H1 (cell line): ENCODE data around the gene LRP11. TPM values are rescaled to one million over a fixed set of nuclear protein-coding genes. Genes with fewer than 3 reads are reported as not detected.

Experiments used
- CTCF ChIA-PET: fragments of 300-600 bp; sonication (Branson Sonifier 250); formaldehyde crosslinking; loops from one replicate; lab custom pipeline; 2021; ENCODE audit not compliant: partially characterized antibody; lab: Charles Lee
- POLR2A ChIA-PET: fragments of 300-600 bp; sonication (Branson Sonifier 250); formaldehyde crosslinking; loops from one replicate; lab custom pipeline; 2021; ENCODE audit warnings: inconsistent platforms; ENCODE audit not compliant: partially characterized antibody; lab: Charles Lee
- DNase-seq, 2 experiments: peaks; one replicate each; pipeline versions ENCODE4 v3.0.0 to v3.0.0-alpha.2; 2010 to 2022; ENCODE audit warnings: low spot score in 2 of 2, low read depth in 1 of 2, mixed read lengths in 1 of 2
- FAIRE-seq: peaks from 2 replicates; lab custom pipeline; 2011; peaks lifted over from hg19 to GRCh38; lab: Jason Lieb, UNC
- H2AFZ ChIP-seq: 2 replicates; pipeline ENCODE4 v1.8.1; 2012; ENCODE audit warnings: low read length, inconsistent platforms
- H2AK5ac ChIP-seq: 2 replicates; pipeline ENCODE4 v1.6.1; 2013; ENCODE audit warnings: low read depth, low read length
- H2BK120ac ChIP-seq: replicated peaks from 2 replicates; pipeline ENCODE3; 2013; ENCODE audit warnings: low read depth, low read length, inconsistent platforms
- H2BK12ac ChIP-seq: 2 replicates; pipeline ENCODE4 v1.6.1; 2013; ENCODE audit warnings: low read depth, low read length
- H2BK15ac ChIP-seq: 2 replicates; pipeline ENCODE4 v1.6.1; 2013; ENCODE audit warnings: low read length
- H2BK20ac ChIP-seq: 2 replicates; pipeline ENCODE4 v1.6.1; 2013; ENCODE audit warnings: low read length
- H2BK5ac ChIP-seq: 2 replicates; pipeline ENCODE4 v1.6.1; 2013; ENCODE audit warnings: low read depth, low read length
- H3K14ac ChIP-seq: 2 replicates; pipeline ENCODE4 v1.6.1; 2013; ENCODE audit warnings: inconsistent platforms; ENCODE audit not compliant: insufficient read length
- H3K18ac ChIP-seq: 2 replicates; pipeline ENCODE4 v1.6.1; 2013; ENCODE audit warnings: low read length; ENCODE audit errors: extremely low read depth
- H3K23ac ChIP-seq: 2 replicates; pipeline ENCODE4 v1.6.1; 2013; ENCODE audit warnings: inconsistent platforms; ENCODE audit not compliant: insufficient read length
- H3K23me2 ChIP-seq: 2 replicates; pipeline ENCODE4 v1.6.1; 2013; ENCODE audit warnings: low read depth, low read length
- H3K27ac ChIP-seq: 2 replicates; pipeline ENCODE4 v1.6.1; 2011; ENCODE audit warnings: low read depth, low read length, inconsistent platforms
- H3K27me3 ChIP-seq, 4 experiments: replicated peaks in 1 of 4; 1 replicate in 1 of 4; 2 replicates in 3 of 4; pipeline versions ENCODE4 v1.6.1 to v1.8.1; 2011 to 2013; ENCODE audit warnings: low read length in 3 of 4, mild to moderate bottlenecking in 3 of 4, inconsistent platforms in 2 of 4, mixed read lengths in 2 of 4, moderate library complexity in 1 of 4; ENCODE audit not compliant: control insufficient read depth in 3 of 4, insufficient read depth in 3 of 4; ENCODE audit errors: extremely low read depth in 1 of 4
- H3K36me3 ChIP-seq, 4 experiments: 2 replicates each; pipeline versions ENCODE4 v1.6.1 to v1.8.1; 2011 to 2013; ENCODE audit warnings: mild to moderate bottlenecking in 4 of 4, low read length in 3 of 4, moderate library complexity in 2 of 4, control low read depth in 1 of 4, inconsistent platforms in 1 of 4; ENCODE audit not compliant: insufficient read depth in 4 of 4, control insufficient read depth in 2 of 4
- H3K4ac ChIP-seq: replicated peaks from 2 replicates; pipeline ENCODE3; 2013; ENCODE audit warnings: low read length, low read depth, mixed read lengths, inconsistent platforms; ENCODE audit not compliant: insufficient read length
- H3K4me1 ChIP-seq, 4 experiments: replicated peaks in 1 of 4; 1 replicate in 1 of 4; 2 replicates in 3 of 4; pipeline versions ENCODE4 v1.6.1 to v1.8.1; 2011 to 2013; ENCODE audit warnings: low read length in 3 of 4, inconsistent platforms in 2 of 4, mixed read lengths in 1 of 4; ENCODE audit not compliant: insufficient read depth in 4 of 4, control insufficient read depth in 3 of 4
- H3K4me2 ChIP-seq, 2 experiments: 2 replicates each; pipeline versions ENCODE4 v1.6.1 to v1.8.1; 2011 to 2013; ENCODE audit warnings: low read depth in 2 of 2, low read length in 2 of 2, control low read depth in 1 of 2, inconsistent platforms in 1 of 2, mild to moderate bottlenecking in 1 of 2; ENCODE audit not compliant: insufficient read depth in 1 of 2
- H3K4me3 ChIP-seq, 4 experiments: fragments of 200-600, 300-600 bp in 1 of 4; sonication (generic), shearing (Covaris generic), sonication (Bioruptor Twin) in 1 of 4; 2 replicates each; pipeline versions ENCODE4 v1.5.1 to v1.8.1; 2011 to 2016; ENCODE audit warnings: low read length in 4 of 4, low read depth in 3 of 4, control low read depth in 2 of 4, inconsistent platforms in 2 of 4, mild to moderate bottlenecking in 2 of 4, mixed read lengths in 1 of 4, moderate library complexity in 1 of 4; ENCODE audit not compliant: insufficient read depth in 2 of 4; ENCODE audit errors: extremely low read depth in 1 of 4
- H3K56ac ChIP-seq: replicated peaks from 2 replicates; pipeline ENCODE3; 2013; ENCODE audit warnings: low read depth, mild to moderate bottlenecking, mixed read lengths, low read length, inconsistent platforms; ENCODE audit not compliant: insufficient read length
- H3K79me1 ChIP-seq: 2 replicates; pipeline ENCODE4 v1.6.1; 2013; ENCODE audit warnings: low read depth, low read length, control low read depth
- H3K79me2 ChIP-seq, 2 experiments: 2 replicates each; pipeline versions ENCODE4 v1.6.1 to v1.8.1; 2012 to 2013; ENCODE audit warnings: low read length in 2 of 2, mild to moderate bottlenecking in 2 of 2, inconsistent platforms in 1 of 2; ENCODE audit not compliant: insufficient read depth in 2 of 2, control insufficient read depth in 1 of 2
- H3K9ac ChIP-seq, 4 experiments: replicated peaks in 1 of 4; 1 replicate in 1 of 4; 2 replicates in 3 of 4; pipeline versions ENCODE4 v1.6.1 to v1.8.1; 2011 to 2013; ENCODE audit warnings: low read depth in 3 of 4, low read length in 3 of 4, control low read depth in 2 of 4, mild to moderate bottlenecking in 2 of 4, moderate library complexity in 2 of 4, inconsistent platforms in 1 of 4; ENCODE audit errors: extremely low read depth in 1 of 4
- H3K9me3 ChIP-seq, 2 experiments: 2 replicates each; pipeline versions ENCODE4 v1.6.1 to v1.8.1; 2012 to 2013; ENCODE audit warnings: mild to moderate bottlenecking in 2 of 2, moderate library complexity in 2 of 2, control low read depth in 1 of 2, inconsistent platforms in 1 of 2, low read depth in 1 of 2, low read length in 1 of 2, mixed read lengths in 1 of 2; ENCODE audit not compliant: insufficient read depth in 2 of 2
- H4K20me1 ChIP-seq, 2 experiments: replicated peaks in 1 of 2; 2 replicates each; pipeline versions ENCODE3 to v1.8.1; 2011 to 2013; ENCODE audit warnings: inconsistent platforms in 2 of 2, low read length in 2 of 2, mild to moderate bottlenecking in 1 of 2; ENCODE audit not compliant: insufficient read depth in 2 of 2, control insufficient read depth in 1 of 2
- H4K5ac ChIP-seq: 2 replicates; pipeline ENCODE4 v1.6.1; 2013; ENCODE audit warnings: low read length, low read depth, mixed read lengths, inconsistent platforms; ENCODE audit not compliant: insufficient read length
- H4K8ac ChIP-seq: 2 replicates; pipeline ENCODE4 v1.8.0; 2013; ENCODE audit warnings: mild to moderate bottlenecking, moderate library complexity, low read length, inconsistent platforms; ENCODE audit not compliant: insufficient read depth; ENCODE audit errors: extremely low read depth
- H4K91ac ChIP-seq: replicated peaks from 2 replicates; pipeline ENCODE3; 2013; ENCODE audit warnings: low read length, mixed read lengths, inconsistent platforms; ENCODE audit not compliant: insufficient read length
- ASH2L ChIP-seq: fragments of 200-600, 300-600 bp; sonication (generic); IDR thresholded peaks from one replicate; pipeline ENCODE4 v1.7.1; 2017; ENCODE audit warnings: low read length
- BRCA1 ChIP-seq: IDR thresholded peaks from 2 replicates; pipeline ENCODE4 v1.6.1; 2012; ENCODE audit warnings: low read depth, low read length, improper control_type of control experiment
- CBX8 ChIP-seq: fragments of 300-800, 300-1000 bp; sonication (generic); IDR thresholded peaks from 2 replicates; pipeline ENCODE4 v1.7.1; 2016; ENCODE audit warnings: low read depth, low read length, borderline replicate concordance
- GTF2F1 ChIP-seq: IDR thresholded peaks from 2 replicates; pipeline ENCODE4 v1.6.1; 2012; ENCODE audit warnings: low read depth, low read length, improper control_type of control experiment, borderline replicate concordance
- JUND ChIP-seq: IDR thresholded peaks from 2 replicates; pipeline ENCODE4 v1.6.1; 2011; ENCODE audit warnings: mild to moderate bottlenecking, improper control_type of control experiment, low read length
- KDM1A ChIP-seq: fragments of 200-600, 300-600 bp; sonication (generic); IDR thresholded peaks from 2 replicates; pipeline ENCODE4 v1.7.1; 2016; ENCODE audit warnings: mild to moderate bottlenecking, low read length, borderline replicate concordance
- POLR2AphosphoS5 ChIP-seq: IDR thresholded peaks from 2 replicates; pipeline ENCODE4 v1.6.1; 2011; ENCODE audit warnings: low read depth, low read length
- SP1 ChIP-seq: IDR thresholded peaks from 2 replicates; pipeline ENCODE4 v1.6.1; 2011; ENCODE audit warnings: low read depth, low read length
- SP4 ChIP-seq: IDR thresholded peaks from 2 replicates; pipeline ENCODE4 v1.6.1; 2012; ENCODE audit warnings: low read length, inconsistent platforms
- WGBS, 2 experiments: shearing (Covaris generic) in 1 of 2; methylation state at CpG; one replicate each; pipeline versions ENCODE4 v1.1.6 to v1.1.7; 2013 to 2015; ENCODE audit warnings: low lambda C conversion rate in 2 of 2, mixed read lengths in 2 of 2, inconsistent platforms in 1 of 2, low coverage in 1 of 2, missing lambda C conversion rate in 1 of 2; ENCODE audit not compliant: insufficient replicate concordance in 2 of 2, insufficient coverage in 1 of 2, insufficient read length in 1 of 2; ENCODE audit errors: extremely low coverage in 1 of 2, missing lambda C conversion rate in 1 of 2; 5-methylcytosine and 5-hydroxymethylcytosine counted together
- polyA plus RNA-seq, 7 experiments: library from polyadenylated mRNA; depleted of rRNA in 3 of 7; stranded (reverse) in 5 of 7; unstranded in 2 of 7; fragments of >200 nt in 5 of 7; fragments of 200-250 nt in 2 of 7; gene quantifications; 1 replicate in 5 of 7; 2 replicates in 1 of 7; 4 replicates in 1 of 7; pipeline versions ENCODE4 v1.2.1 to v1.2.3, GENCODE V29; 2011 to 2013; ENCODE audit warnings: missing spikeins in 2 of 7, mixed read lengths in 2 of 7
- total RNA-seq: library from RNA; stranded (reverse); fragmentation: NEBNext Ultra II Directional; extraction: Animal tissue kit (Norgen Biotek cat#: 25700); gene quantifications from 2 replicates; pipeline ENCODE4 v1.2.1, GENCODE V29; 2021
- TF ChIP-seq, protein P1 (sequence below): IDR thresholded peaks from 2 replicates; pipeline ENCODE4 v1.6.1; 2012; ENCODE audit warnings: inconsistent platforms

The LRP11 gene
- total and polyA plus RNA-seq, 2 of the 8 experiments (the other 6 are each of a cell fraction or from before 2014, with no cell fraction given): 11.0 to 20.0 TPM

DNA sequence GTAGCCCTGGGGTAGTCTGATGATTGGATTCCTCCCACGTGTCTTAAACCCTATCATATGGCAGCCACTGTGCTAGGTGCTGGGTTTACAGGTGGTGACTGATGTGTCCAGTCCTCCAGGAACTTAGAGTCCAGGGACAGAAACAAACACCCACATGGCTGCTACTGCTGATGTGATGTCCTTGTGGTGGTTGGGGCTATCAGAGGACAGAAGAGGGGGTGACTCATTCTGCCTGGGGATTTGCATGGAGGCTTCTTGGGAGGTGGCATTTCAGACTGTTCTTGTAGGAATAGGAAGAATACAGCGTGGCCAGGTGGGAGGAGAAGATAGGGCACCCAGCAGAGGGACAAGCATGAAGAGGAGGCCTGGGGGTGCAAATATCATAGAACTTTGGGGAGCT is 48.9 kb upstream of the LRP11 start:
- H4K91ac ChIP-seq: no peak overlapping the region
- no peak overlapping the region for H4K5ac ChIP-seq
- H2AFZ ChIP-seq: no peak overlapping the region
- TF ChIP-seq SP4 (no peak), GTF2F1 (no peak), BRCA1 (no peak), CBX8 (no peak), KDM1A (no peak), POLR2AphosphoS5 (no peak), ASH2L (no peak), JUND (no peak), SP1 (no peak)
- TF ChIP-seq, protein P1, sequence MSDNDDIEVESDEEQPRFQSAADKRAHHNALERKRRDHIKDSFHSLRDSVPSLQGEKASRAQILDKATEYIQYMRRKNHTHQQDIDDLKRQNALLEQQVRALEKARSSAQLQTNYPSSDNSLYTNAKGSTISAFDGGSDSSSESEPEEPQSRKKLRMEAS: no peak
- H3K9ac ChIP-seq: no peak overlapping the region
- no peaks in the 10 kb centered on the region for H3K23me2 ChIP-seq
- CTCF ChIA-PET: interaction anchor here (1.0 to 2.1 kb wide), 5 partner anchors 9 to 77 kb away, joined by 3 to 10 read pairs (median 6); no protein-coding TSS in a partner anchor
- H2BK120ac ChIP-seq: no peak overlapping the region
- H3K36me3 ChIP-seq: no peaks in the 10 kb centered on the region
- 75% methylated on average over 2 of the region's 2 CpGs; no CpG with 5 or more reads in 1 of the 2 experiments for WGBS, 2 experiments
- H2AK5ac ChIP-seq: no peak overlapping the region
- no peak overlapping the region for H3K4me3 ChIP-seq
- peaks cover 12 to 22% of the 10 kb centered on the region in 2 experiments; a peak in 3 of 4 replicates for H3K9me3 ChIP-seq
- H3K18ac ChIP-seq: no peak overlapping the region
- H3K56ac ChIP-seq: no peak overlapping the region
- H3K27ac ChIP-seq: no peak overlapping the region
- H3K4me1 ChIP-seq: no peaks in the 10 kb centered on the region
- H3K14ac ChIP-seq: no peak overlapping the region
- no peaks in the 10 kb centered on the region for H3K27me3 ChIP-seq
- H4K8ac ChIP-seq: no peak overlapping the region
- H2BK12ac ChIP-seq: no peak overlapping the region
- H3K4ac ChIP-seq: no peak overlapping the region
- H2BK15ac ChIP-seq: no peak overlapping the region
- POLR2A ChIA-PET: interaction anchor here (1.3 kb wide), 1 partner anchor 8 kb away, joined by 3 read pairs; no protein-coding TSS in a partner anchor
- DNase-seq: no peak
- H2BK20ac ChIP-seq: no peak overlapping the region
- H3K23ac ChIP-seq: no peak overlapping the region
- no peaks in the 10 kb centered on the region for H3K79me1 ChIP-seq
- no peak overlapping the region for H3K4me2 ChIP-seq
- H4K20me1 ChIP-seq: peaks cover 0 to 2% of the 10 kb centered on the region in 2 experiments
- H3K79me2 ChIP-seq: no peaks in the 10 kb centered on the region
- no peak overlapping the region for H2BK5ac ChIP-seq
- no peak for FAIRE-seq
